Astrocyte of the cerebellum (primary cell): ENCODE data around the gene IVL.

Experiments used
- DNase-seq: peaks from one replicate; pipeline ENCODE4 v3.0.0-alpha.2; 2011; ENCODE audit warnings: low read depth
- H3K4me3 ChIP-seq: 2 replicates; pipeline ENCODE4 v1.5.1; 2011; ENCODE audit warnings: mild to moderate bottlenecking, low read depth, low read length, moderate library complexity
- in situ Hi-C: cut with HindIII; loops from 2 replicates; pipeline ENCODE4 v1.10.0; 2017; ENCODE audit warnings: low sequenced_read_pairs
- TF ChIP-seq, protein P1 (sequence below): IDR thresholded peaks from 2 replicates; pipeline ENCODE4 v1.5.1; 2012; ENCODE audit warnings: low read length, low read depth, moderate library complexity, mild to moderate bottlenecking; ENCODE audit errors: missing control alignments

Gene IVL

DNA sequence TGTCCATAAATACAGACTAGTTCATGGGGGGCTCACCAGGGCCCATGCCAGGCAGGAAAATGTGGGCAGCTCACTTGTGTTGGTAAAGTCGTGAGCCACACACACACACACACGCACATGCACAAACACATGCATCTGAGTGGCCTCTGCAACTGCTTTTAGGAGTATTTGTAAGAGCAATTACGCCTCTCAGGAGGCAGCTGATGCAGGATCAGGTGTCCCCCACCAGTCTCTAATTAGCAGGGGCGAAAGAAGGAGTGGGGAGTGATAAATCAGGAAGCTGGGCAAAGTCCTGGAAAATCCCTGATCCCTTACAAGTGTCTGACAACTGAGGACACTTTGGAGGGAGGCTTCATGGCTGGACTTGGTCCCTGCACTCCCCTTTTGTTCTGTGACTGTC is 5.7 kb upstream of the IVL start:
- TF ChIP-seq, protein P1, sequence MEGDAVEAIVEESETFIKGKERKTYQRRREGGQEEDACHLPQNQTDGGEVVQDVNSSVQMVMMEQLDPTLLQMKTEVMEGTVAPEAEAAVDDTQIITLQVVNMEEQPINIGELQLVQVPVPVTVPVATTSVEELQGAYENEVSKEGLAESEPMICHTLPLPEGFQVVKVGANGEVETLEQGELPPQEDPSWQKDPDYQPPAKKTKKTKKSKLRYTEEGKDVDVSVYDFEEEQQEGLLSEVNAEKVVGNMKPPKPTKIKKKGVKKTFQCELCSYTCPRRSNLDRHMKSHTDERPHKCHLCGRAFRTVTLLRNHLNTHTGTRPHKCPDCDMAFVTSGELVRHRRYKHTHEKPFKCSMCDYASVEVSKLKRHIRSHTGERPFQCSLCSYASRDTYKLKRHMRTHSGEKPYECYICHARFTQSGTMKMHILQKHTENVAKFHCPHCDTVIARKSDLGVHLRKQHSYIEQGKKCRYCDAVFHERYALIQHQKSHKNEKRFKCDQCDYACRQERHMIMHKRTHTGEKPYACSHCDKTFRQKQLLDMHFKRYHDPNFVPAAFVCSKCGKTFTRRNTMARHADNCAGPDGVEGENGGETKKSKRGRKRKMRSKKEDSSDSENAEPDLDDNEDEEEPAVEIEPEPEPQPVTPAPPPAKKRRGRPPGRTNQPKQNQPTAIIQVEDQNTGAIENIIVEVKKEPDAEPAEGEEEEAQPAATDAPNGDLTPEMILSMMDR: no peak
- no peak for DNase-seq
- in situ Hi-C loops: no loop called here
- no peak overlapping the region for H3K4me3 ChIP-seq

DNA sequence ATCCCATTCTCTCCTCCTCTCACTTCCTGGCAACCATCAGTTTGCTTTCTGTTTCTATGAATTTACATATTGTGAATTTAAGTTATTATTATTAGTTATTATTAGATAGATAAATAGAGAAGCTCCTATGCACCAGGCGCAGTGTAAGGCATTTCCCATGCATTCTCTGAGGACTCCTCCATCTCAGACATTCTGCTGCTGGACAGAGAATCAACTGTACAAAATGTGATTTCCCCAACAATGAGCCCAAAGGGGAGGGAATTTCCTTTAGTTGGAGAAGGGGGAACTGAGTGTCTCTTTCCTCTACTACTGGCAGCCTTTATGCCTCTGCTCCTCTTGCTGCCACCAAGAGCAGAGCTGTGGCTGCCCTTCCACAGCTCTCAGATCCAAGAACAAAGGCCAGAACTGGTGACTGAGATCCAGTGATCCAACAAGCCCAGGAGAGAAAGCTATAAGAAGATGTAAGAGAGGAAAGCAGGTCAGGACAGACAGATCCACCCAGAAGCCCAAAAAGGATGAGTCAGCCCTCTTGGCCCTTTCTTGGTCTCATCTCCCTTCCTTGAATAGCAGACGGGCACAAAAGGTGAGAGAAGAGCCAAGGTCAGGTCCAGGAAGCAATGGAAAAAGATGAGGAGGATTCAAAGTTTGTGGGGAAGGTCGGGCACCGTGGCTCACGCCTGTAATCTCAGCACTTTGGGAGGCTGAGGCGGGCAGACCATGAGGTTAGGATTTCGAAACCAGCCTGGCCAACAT is 3.5 kb upstream of the IVL start:
- DNase-seq: no peak
- in situ Hi-C loops: no loop called here
- TF ChIP-seq, protein P1: no peak
- H3K4me3 ChIP-seq: no peak overlapping the region

DNA sequence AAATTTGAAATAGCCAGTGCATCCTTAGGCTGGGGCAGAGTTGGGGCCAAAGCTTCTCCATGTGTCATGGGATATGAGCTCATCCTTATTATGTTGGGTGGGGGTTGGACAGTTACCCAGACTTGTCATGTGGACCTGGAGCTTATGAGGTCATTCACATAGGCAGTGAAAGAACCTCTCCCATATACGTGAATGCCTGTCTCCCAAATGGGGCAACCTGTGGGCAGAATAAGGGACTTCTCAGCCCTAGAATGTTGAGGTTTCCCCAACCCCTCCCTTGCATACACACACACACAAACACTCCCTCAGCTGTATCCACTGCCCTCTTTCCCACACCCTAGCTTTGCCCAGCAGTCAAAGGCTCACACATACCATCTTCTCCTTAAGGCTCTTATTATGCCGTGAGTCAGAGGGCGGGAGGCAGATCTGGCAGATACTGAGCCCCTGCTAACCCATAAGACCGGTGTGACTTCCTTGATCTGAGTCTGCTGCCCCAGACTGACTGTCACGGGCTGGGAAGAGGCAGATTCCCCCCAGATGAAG is 2.3 kb upstream of the IVL start:
- in situ Hi-C loops: no loop called here
- TF ChIP-seq, protein P1: no peak
- no peak for DNase-seq
- H3K4me3 ChIP-seq: no peak overlapping the region

DNA sequence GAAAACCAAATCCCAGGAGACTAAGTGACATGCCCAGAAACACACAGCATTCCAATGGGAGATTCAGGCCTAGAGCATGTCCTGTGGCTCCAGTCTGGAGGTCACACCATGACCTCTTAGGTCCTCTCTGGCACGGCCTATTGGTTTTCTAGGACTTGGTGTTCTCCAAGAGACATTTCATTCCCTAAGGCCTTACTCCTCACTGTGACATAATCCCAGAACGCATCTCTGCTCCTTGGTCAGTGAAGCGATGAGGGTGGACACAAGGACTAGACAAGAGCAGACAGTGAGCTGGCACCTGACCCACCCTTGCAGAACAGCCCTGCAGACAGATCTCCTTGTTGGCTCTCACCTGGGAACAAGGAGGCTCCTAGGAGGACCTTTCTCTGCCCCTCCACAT is 860 bp downstream of the IVL start:
- no peak overlapping the region for H3K4me3 ChIP-seq
- TF ChIP-seq, protein P1: no peak
- in situ Hi-C loops: no loop called here
- DNase-seq: no peak

DNA sequence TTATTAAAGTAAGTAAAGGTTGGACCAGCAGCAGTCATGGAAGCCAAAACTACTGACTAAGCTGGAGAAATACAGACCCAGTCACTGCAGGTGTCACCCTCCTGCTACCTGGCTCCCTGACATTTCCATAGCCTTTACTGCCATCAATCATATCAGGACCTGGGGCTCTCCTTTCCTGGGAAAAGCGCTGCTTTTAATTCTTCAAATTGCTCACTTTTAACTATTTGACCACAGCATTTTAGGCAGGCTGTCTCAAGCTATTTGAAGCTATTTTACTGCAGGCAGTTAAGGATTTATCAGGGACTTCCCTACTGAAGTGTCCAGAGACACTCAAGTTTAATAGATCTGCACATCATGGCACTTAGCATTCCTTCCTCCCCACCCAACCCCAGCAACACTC is 4.1 kb downstream of the IVL start:
- no peak overlapping the region for H3K4me3 ChIP-seq
- in situ Hi-C loops: loop anchor here (5.0 kb wide), 1 partner anchor 40 kb away; no protein-coding TSS in a partner anchor
- TF ChIP-seq, protein P1: no peak
- no peak for DNase-seq

DNA sequence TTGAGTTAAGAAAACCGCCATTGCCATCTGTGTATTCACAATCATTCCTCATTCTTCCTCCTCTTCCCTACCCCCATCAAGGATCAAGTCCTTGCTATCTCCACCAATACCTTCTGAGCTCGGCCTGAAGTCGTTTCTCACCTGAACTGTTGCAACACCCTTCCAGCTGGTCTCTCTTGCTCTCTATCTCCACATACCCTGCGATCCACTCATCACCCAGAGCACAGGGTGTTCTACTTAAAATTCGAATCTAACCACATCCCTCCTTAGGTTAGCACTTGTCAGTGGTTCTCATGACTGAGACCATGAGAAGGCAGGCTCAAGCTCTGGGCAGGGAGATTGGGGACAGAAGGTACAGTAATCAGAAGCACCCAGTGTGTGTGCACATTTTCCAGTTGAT is 4.6 kb downstream of the IVL start:
- in situ Hi-C loops: loop anchor here (5.0 kb wide), 1 partner anchor 39 kb away; no protein-coding TSS in a partner anchor

More for the DNA sequence above, 4.6 kb downstream of the IVL start:
- DNase-seq: no peak
- no peak overlapping the region for H3K4me3 ChIP-seq
- TF ChIP-seq, protein P1: no peak
